Measurements from ENCODE around the gene METAP1D. TPM values are rescaled to one million over a fixed set of nuclear protein-coding genes. Genes with fewer than 3 reads are reported as not detected.

METAP1D gene
- total and polyA plus RNA-seq, 2 donors from 2014 or later = 4.0 to 6.2 TPM

- no peak for FAIRE-seq
- peak; percentile 50 to 75 (median 64) for DNase-seq
- no peaks in the 10 kb centered on the region for H3K9me3 ChIP-seq (ENCODE audit: control insufficient read depth in 2 of 3, insufficient read depth in 1 of 3, low read length in 3 of 3)
- H3K36me3 ChIP-seq (ENCODE audit: control insufficient read depth in 2 of 3, insufficient read depth in 3 of 3, low read length in 3 of 3) = no peaks in the 10 kb centered on the region
- H3K27me3 ChIP-seq (ENCODE audit: control insufficient read depth, insufficient read depth, low read length) = peaks cover 59% of the 10 kb centered on the region
- intact Hi-C loops (cut with DNase I) = no loop called here
- no peak overlapping the region for H3K9ac ChIP-seq (ENCODE audit: low read length in 3 of 3)
- no peak overlapping the region for H3K27ac ChIP-seq (ENCODE audit: low read depth in 2 of 2, low read length in 2 of 2)
- H3K4me1 ChIP-seq (ENCODE audit: control insufficient read depth in 2 of 3, insufficient read depth in 2 of 3, low read depth in 1 of 3, low read length in 3 of 3) = peaks cover 3 to 17% (median 10%) of the 10 kb centered on the region in 3 donors
- TF ChIP-seq CTCF (IDR thresholded peaks at IDR 0.05; ENCODE audit: borderline replicate concordance, extremely low read depth, insufficient read depth) = peak; percentile 4
- H3K4me3 ChIP-seq (ENCODE audit: low read length in 3 of 3) = peak overlapping the region in 1 of 3 donors; percentile 21
These were observed 106.6 kb downstream of the METAP1D start for GRCh38 chr2:172106108-172106961.

DNA sequence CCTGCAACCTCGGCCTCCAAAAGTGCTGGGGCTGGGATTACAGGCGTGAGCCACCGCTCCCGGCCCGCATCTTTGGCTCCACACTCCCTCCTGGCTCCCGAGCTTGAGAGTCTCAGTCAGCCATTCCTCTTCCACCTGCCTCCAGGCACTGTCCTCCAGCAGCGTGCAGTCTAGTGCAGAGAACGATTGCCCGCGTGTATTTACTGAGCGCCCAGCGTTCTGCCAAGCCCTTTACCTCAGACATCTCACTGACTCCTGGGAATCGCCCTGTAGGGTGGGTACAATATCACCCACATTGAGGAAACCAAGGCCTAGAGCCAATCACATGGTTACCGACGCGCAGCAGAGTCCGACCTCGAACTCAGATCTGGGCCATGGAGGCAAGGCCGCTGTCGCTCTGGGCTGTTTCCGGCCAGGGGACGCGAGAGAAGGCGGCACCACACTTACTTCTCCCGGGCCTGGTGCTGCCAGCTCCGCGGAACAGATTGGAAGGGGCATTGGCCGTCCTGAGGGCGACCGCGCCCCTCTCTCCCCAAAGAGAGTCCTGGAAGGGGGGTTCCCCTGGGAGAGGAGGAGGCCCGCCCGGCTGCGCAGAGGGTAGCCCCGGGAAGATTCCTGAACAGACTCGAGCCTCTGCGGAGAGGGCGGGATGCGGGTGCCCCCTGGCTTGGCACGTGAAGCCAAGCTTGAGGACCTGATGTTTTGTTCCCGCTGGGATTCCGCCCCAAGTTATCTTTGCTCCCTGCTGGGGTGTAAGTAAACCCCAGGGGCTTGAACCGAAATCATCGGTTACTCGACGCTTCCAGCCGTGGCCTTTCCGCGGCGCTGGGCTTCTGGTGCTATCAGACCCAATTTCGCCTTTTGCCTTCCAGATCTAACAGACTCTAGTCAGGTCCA lies 108.2 kb downstream of the METAP1D start:
- peak in 2 of 5 donors; percentile 8 to 9 for DNase-seq
- FAIRE-seq = no peak
- H3K27me3 ChIP-seq (ENCODE audit: control insufficient read depth, insufficient read depth, low read length) = peaks cover 52% of the 10 kb centered on the region
- TF ChIP-seq CTCF (IDR thresholded peaks at IDR 0.05; ENCODE audit: borderline replicate concordance, extremely low read depth, insufficient read depth) = no peak
- no peaks in the 10 kb centered on the region for H3K36me3 ChIP-seq (ENCODE audit: control insufficient read depth in 2 of 3, insufficient read depth in 3 of 3, low read length in 3 of 3)
- no peak overlapping the region for H3K27ac ChIP-seq (ENCODE audit: low read depth in 2 of 2, low read length in 2 of 2)
- peaks cover 3 to 10% (median 9%) of the 10 kb centered on the region in 3 donors for H3K4me1 ChIP-seq (ENCODE audit: control insufficient read depth in 2 of 3, insufficient read depth in 2 of 3, low read depth in 1 of 3, low read length in 3 of 3)
- intact Hi-C loops (cut with DNase I) = no loop called here
- no peaks in the 10 kb centered on the region for H3K9me3 ChIP-seq (ENCODE audit: control insufficient read depth in 2 of 3, insufficient read depth in 1 of 3, low read length in 3 of 3)
- no peak overlapping the region for H3K4me3 ChIP-seq (ENCODE audit: low read length in 3 of 3)
- H3K9ac ChIP-seq (ENCODE audit: low read length in 3 of 3) = no peak overlapping the region

GRCh38 chr2:172108587-172108930 lies 108.8 kb downstream of the METAP1D start:
- FAIRE-seq = no peak
- no peak for TF ChIP-seq CTCF (IDR thresholded peaks at IDR 0.05; ENCODE audit: borderline replicate concordance, extremely low read depth, insufficient read depth)
- DNase-seq = peak in 1 of 5 donors; percentile 8
- Histone ChIP-seq H3K4me1 (ENCODE audit: control insufficient read depth in 2 of 3, insufficient read depth in 2 of 3, low read depth in 1 of 3, low read length in 3 of 3) (peaks cover 0 to 7% (median 6%) of the 10 kb centered on the region in 3 donors), H3K9me3 (ENCODE audit: control insufficient read depth in 2 of 3, insufficient read depth in 1 of 3, low read length in 3 of 3) (no peaks in the 10 kb centered on the region), H3K4me3 (ENCODE audit: low read length in 3 of 3) (no peak overlapping the region), H3K9ac (ENCODE audit: low read length in 3 of 3) (no peak overlapping the region), H3K27me3 (ENCODE audit: control insufficient read depth, insufficient read depth, low read length) (peaks cover 46% of the 10 kb centered on the region), H3K27ac (ENCODE audit: low read depth in 2 of 2, low read length in 2 of 2) (no peak overlapping the region), H3K36me3 (ENCODE audit: control insufficient read depth in 2 of 3, insufficient read depth in 3 of 3, low read length in 3 of 3) (no peaks in the 10 kb centered on the region)
- intact Hi-C loops (cut with DNase I) = no loop called here
